Suprapubic skin (tissue), 4 donors: ENCODE measurements around the gene PPIE. TPM values are rescaled to one million over a fixed set of nuclear protein-coding genes. Genes with fewer than 3 reads are reported as not detected.
A peak's percentile ranks its signal among the peaks of the same experiment; 100 is the strongest.
"Not testable (repeated sequence)": the region's sequence is repeated elsewhere in the genome, so short reads cannot be mapped to it uniquely, and the experiment has no call there.

Experiments used
- DNase-seq, 2 donors: peaks; one replicate each; pipeline ENCODE4 v3.0.0-alpha.2; 2019; ENCODE audit warnings: low spot score in 2 of 2
- H3K27ac ChIP-seq: fragments of 200-600 bp; sonication (generic); one replicate; pipeline ENCODE4 v1.5.1; 2019
- H3K27me3 ChIP-seq: fragments of 200-600 bp; sonication (generic); one replicate; pipeline ENCODE4 v1.5.1; 2019
- H3K36me3 ChIP-seq: fragments of 200-600 bp; sonication (generic); one replicate; pipeline ENCODE4 v1.5.1; 2019
- H3K4me1 ChIP-seq: fragments of 200-600 bp; sonication (generic); one replicate; pipeline ENCODE4 v1.5.1; 2019
- H3K4me3 ChIP-seq: fragments of 200-600 bp; sonication (generic); one replicate; pipeline ENCODE4 v1.5.1; 2019; ENCODE audit warnings: mild to moderate bottlenecking
- H3K9me3 ChIP-seq: fragments of 200-600 bp; sonication (generic); one replicate; pipeline ENCODE4 v1.5.1; 2019
- CTCF ChIP-seq, 2 donors: fragments of 200-600 bp in 1 of 2; fragments of 450-650 bp in 1 of 2; sonication (generic) in 1 of 2; IDR thresholded peaks; one replicate each; pipeline ENCODE4 v1.5.1; 2016 to 2019; ENCODE audit warnings: antibody characterized with exemption in 2 of 2, mild to moderate bottlenecking in 1 of 2, moderate library complexity in 1 of 2
- EP300 ChIP-seq: sonication (generic); formaldehyde crosslinking; IDR thresholded peaks from one replicate; pipeline ENCODE4 v1.6.1; 2017; ENCODE audit warnings: antibody characterized with exemption
- POLR2A ChIP-seq, 2 donors: fragments of 450-650 bp; IDR thresholded peaks; one replicate each; pipeline ENCODE4 v1.6.1; 2017; ENCODE audit warnings: antibody characterized with exemption in 2 of 2, mild to moderate bottlenecking in 2 of 2, moderate library complexity in 2 of 2
- POLR2AphosphoS5 ChIP-seq, 3 donors: sonication (generic); formaldehyde crosslinking; IDR thresholded peaks; one replicate each; pipeline ENCODE4 v1.6.1; 2017; ENCODE audit warnings: antibody characterized with exemption in 3 of 3
- WGBS: methylation state at CpG from one replicate; pipeline ENCODE4 v1.1.5; 2018; 5-methylcytosine and 5-hydroxymethylcytosine counted together
- total RNA-seq, 4 donors: library from RNA; depleted of rRNA; stranded (reverse); fragments of >200 nt; gene quantifications; one replicate each; pipeline ENCODE4 v1.1.0, GENCODE V29; 2016

The PPIE gene
- total RNA-seq, 4 donors from 2014 or later, result 27.0 to 40.6 (median 28.5) TPM

- peaks cover 1% of the 10 kb centered on the region for H3K27me3 ChIP-seq
- no peaks in the 10 kb centered on the region for H3K36me3 ChIP-seq
- WGBS, result 73% methylated on average over 12 of the region's 12 CpGs
- DNase-seq, result no peak
- no peak overlapping the region for H3K4me3 ChIP-seq
- TF ChIP-seq EP300 (no peak), CTCF (IDR thresholded peaks at IDR 0.05) (no peak), POLR2A (IDR thresholded peaks at IDR 0.05) (no peak), POLR2AphosphoS5 (IDR thresholded peaks at IDR 0.05) (no peak)
- no peaks in the 10 kb centered on the region for H3K9me3 ChIP-seq
- no peak overlapping the region for H3K27ac ChIP-seq
- H3K4me1 ChIP-seq, result no peaks in the 10 kb centered on the region
Observed at GRCh38 chr1:39776400-39776713, 37.7 kb downstream of the PPIE start.

- TF ChIP-seq CTCF (IDR thresholded peaks at IDR 0.05), result no peak
- no peak for TF ChIP-seq POLR2A (IDR thresholded peaks at IDR 0.05)
- no peak for TF ChIP-seq EP300
- TF ChIP-seq POLR2AphosphoS5 (IDR thresholded peaks at IDR 0.05), result no peak
- 57% methylated on average over 4 of the region's 4 CpGs for WGBS
- no peak for DNase-seq
- H3K36me3 ChIP-seq, result no peaks in the 10 kb centered on the region
- no peaks in the 10 kb centered on the region for H3K27me3 ChIP-seq
- H3K27ac ChIP-seq, result no peak overlapping the region
- H3K4me3 ChIP-seq, result no peak overlapping the region
- H3K4me1 ChIP-seq, result no peaks in the 10 kb centered on the region
- H3K9me3 ChIP-seq, result no peaks in the 10 kb centered on the region
Observed at GRCh38 chr1:39776886-39777285, 38.2 kb downstream of the PPIE start.

- 88% methylated on average over 4 of the region's 4 CpGs for WGBS
- no peaks in the 10 kb centered on the region for H3K27me3 ChIP-seq
- no peaks in the 10 kb centered on the region for H3K9me3 ChIP-seq
- H3K4me3 ChIP-seq, result no peak overlapping the region
- TF ChIP-seq POLR2AphosphoS5 (IDR thresholded peaks at IDR 0.05) (no peak), POLR2A (IDR thresholded peaks at IDR 0.05) (no peak), CTCF (IDR thresholded peaks at IDR 0.05) (no peak), EP300 (no peak)
- DNase-seq, result no peak
- no peak overlapping the region for H3K27ac ChIP-seq
- no peaks in the 10 kb centered on the region for H3K36me3 ChIP-seq
- H3K4me1 ChIP-seq, result no peaks in the 10 kb centered on the region
Observed at GRCh38 chr1:39777306-39777705, 38.6 kb downstream of the PPIE start.

- DNase-seq, H3K27me3 ChIP-seq, H3K4me3 ChIP-seq, H3K4me1 ChIP-seq, H3K27ac ChIP-seq, H3K9me3 ChIP-seq, H3K36me3 ChIP-seq: not testable (repeated sequence)
- 84% methylated on average over 11 of the region's 17 CpGs for WGBS
Observed at GRCh38 chr1:39777896-39778295, 39.2 kb downstream of the PPIE start.

GRCh38 chr1:39778463-39779099, 39.9 kb downstream of the PPIE start:
- H3K9me3 ChIP-seq, H3K27ac ChIP-seq, H3K4me1 ChIP-seq, H3K27me3 ChIP-seq, H3K4me3 ChIP-seq, H3K36me3 ChIP-seq: not testable (repeated sequence)
- peak in 1 of 2 donors; percentile 2 for DNase-seq
- WGBS, result 90% methylated on average over 11 of the region's 12 CpGs

- WGBS, result 92% methylated on average over 2 of the region's 7 CpGs
- no peak for TF ChIP-seq EP300
- no peak for TF ChIP-seq POLR2AphosphoS5 (IDR thresholded peaks at IDR 0.05)
- TF ChIP-seq CTCF (IDR thresholded peaks at IDR 0.05), result no peak
- TF ChIP-seq POLR2A (IDR thresholded peaks at IDR 0.05), result no peak
- Histone ChIP-seq H3K4me3 (no peak overlapping the region), H3K27me3 (no peaks in the 10 kb centered on the region), H3K9me3 (no peaks in the 10 kb centered on the region), H3K36me3 (no peaks in the 10 kb centered on the region), H3K4me1 (no peaks in the 10 kb centered on the region), H3K27ac (no peak overlapping the region)
- DNase-seq, result peak in 1 of 2 donors; percentile 34
Observed at GRCh38 chr1:39779137-39779536, 40.5 kb downstream of the PPIE start.
